A673 (cell line): ENCODE measurements around the gene PLXNA3.

Experiments used
- CTCF ChIP-seq: fragments of 300-800, 200-600 bp; sonication (generic); conservative IDR thresholded peaks from 2 replicates; pipeline ENCODE4 v1.5.1; 2017; ENCODE audit warnings: low read depth, mild to moderate bottlenecking, antibody characterized with exemption, low read length, moderate library complexity, mixed read lengths
- EZH2 ChIP-seq: fragments of 200-600 bp; sonication (generic); IDR thresholded peaks from 2 replicates; pipeline ENCODE4 v1.6.1; 2017; ENCODE audit warnings: borderline replicate concordance, low read depth, mild to moderate bottlenecking, mixed read lengths, antibody characterized with exemption, low read length; ENCODE audit not compliant: poor library complexity, severe bottlenecking

DNA sequence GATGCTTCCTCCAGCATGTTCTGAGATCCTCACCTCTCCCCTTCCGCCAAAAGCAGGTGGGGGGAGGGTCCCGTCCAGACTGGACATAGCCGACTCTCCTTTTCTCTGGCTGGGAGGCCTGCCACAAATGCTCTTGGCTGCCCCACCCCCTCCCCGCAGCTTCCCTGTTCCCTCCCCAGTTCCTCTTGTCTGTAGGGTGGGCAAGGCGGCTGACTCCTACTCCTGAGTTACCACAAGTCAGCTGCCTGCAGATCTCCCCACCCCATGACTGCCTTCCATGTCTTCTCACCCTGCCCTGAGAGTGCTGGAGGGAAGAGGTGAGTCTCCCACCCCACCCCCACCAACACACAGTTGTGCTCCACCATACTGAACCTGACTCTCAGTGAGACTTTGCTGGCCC, 26.7 kb upstream of the PLXNA3 start:
- TF ChIP-seq CTCF (no peak), EZH2 (no peak)
